Measurements from ENCODE around the gene RAD51AP1. TPM values are rescaled to one million over a fixed set of nuclear protein-coding genes. Genes with fewer than 3 reads are reported as not detected.
A peak's percentile ranks its signal among the peaks of the same experiment; 100 is the strongest.

RAD51AP1 gene, protein sequence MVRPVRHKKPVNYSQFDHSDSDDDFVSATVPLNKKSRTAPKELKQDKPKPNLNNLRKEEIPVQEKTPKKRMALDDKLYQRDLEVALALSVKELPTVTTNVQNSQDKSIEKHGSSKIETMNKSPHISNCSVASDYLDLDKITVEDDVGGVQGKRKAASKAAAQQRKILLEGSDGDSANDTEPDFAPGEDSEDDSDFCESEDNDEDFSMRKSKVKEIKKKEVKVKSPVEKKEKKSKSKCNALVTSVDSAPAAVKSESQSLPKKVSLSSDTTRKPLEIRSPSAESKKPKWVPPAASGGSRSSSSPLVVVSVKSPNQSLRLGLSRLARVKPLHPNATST
- under 1 TPM; 0.26 to 0.33 TPM for total RNA-seq

DNA sequence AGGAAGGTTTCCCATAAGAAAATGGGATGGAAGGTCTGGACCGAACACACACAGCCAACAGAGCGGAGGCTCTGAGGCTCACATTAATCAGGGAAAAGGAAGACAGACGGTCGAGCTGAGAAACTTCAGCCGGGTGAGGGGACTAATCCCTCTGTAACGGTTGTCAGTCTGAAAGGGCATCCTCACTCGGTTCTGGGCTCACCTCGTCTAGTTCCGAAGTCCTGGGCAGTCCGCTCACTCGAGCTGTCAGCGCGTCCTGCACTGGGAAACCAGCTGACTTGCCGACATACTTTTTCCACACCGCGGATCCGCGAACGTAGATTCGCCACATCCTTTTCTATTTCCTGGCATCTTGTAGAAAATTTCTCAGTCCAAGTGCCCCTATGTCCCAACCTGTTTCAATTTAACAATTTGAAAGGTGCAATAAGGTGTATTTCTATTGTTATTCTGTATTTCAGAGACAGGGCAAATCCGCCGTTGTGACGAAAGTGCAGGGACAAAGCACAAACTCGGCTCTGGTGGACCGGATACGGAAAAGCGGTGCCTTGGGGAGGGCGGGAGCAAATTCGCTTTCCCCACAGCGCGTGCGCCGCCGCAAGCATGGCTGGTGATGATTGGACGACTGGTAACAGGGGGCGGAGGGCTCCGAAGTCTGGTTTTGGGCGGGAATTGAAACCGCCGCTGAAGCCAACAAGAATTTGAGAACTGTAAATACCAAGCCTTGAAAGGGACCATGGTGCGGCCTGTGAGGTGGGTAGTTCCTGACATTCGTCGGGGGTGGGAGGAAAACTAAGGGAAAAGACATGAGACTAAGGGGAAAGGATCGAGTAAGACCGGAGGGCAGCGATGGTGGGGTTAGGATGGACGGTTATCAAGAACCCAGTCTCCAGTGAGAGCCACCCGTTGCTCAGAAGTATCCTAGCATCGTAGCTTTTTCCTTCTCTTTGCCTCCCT lies at the start of gene RAD51AP1:
Gene RAD51AP1, plus strand, starts transcription at position 684 of the 954 bp plus-strand sequence. Its CDS starts 50 bp downstream, at position 734.
- WGBS, 2 donors: 0% methylated on average over 49 of the region's 49 CpGs
- H3K27me3 ChIP-seq: no peaks in the 10 kb centered on the region
- peak within 1 kb of the TSS; percentile 67 to 95 for H3K4me3 ChIP-seq
- ATAC-seq (peak; percentile 100), DNase-seq (peak; percentile 93 to 94 (median 94))
- peaks cover 0 to 4% of the 10 kb centered on the region in 2 donors for H3K36me3 ChIP-seq (replicated peaks in 1 of 2; ENCODE audit: insufficient read depth in 1 of 2, low read depth in 2 of 2)
- H3K9me3 ChIP-seq: no peaks in the 10 kb centered on the region
- intact Hi-C loops (cut with DNase I): no loop called here
- peaks cover 15% of the 10 kb centered on the region for H3K4me1 ChIP-seq
- H3K27ac ChIP-seq: peak within 1 kb of the TSS; percentile 93 to 99 (median 95)
- TF ChIP-seq, protein P1, sequence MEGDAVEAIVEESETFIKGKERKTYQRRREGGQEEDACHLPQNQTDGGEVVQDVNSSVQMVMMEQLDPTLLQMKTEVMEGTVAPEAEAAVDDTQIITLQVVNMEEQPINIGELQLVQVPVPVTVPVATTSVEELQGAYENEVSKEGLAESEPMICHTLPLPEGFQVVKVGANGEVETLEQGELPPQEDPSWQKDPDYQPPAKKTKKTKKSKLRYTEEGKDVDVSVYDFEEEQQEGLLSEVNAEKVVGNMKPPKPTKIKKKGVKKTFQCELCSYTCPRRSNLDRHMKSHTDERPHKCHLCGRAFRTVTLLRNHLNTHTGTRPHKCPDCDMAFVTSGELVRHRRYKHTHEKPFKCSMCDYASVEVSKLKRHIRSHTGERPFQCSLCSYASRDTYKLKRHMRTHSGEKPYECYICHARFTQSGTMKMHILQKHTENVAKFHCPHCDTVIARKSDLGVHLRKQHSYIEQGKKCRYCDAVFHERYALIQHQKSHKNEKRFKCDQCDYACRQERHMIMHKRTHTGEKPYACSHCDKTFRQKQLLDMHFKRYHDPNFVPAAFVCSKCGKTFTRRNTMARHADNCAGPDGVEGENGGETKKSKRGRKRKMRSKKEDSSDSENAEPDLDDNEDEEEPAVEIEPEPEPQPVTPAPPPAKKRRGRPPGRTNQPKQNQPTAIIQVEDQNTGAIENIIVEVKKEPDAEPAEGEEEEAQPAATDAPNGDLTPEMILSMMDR (IDR thresholded peaks at IDR 0.05): no peak
- TF ChIP-seq POLR2A (IDR thresholded peaks at IDR 0.05): peak in 2 of 3 donors; percentile 55 to 60

DNA sequence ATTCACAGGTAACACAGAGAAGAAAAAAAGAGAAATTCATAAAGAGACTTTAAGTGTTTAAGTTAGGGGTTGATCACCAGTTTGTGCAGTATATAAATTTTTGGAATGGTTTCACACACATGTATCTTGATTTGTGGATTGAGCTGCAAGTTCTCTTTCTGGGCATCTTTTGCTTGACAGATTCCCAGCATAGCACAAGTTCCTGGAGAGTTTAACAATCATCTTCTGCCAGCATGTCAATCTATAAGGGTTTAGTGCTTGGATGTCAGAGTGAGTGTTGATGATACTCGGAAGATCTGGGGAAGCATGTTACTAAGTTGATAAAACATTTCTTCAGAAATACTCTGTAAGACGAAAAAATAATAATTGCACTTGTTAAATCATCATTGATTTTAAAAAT lies 49.1 kb upstream of the RAD51AP1 start:
- ATAC-seq (no peak), DNase-seq (no peak)
- WGBS, 2 donors: 84 to 93% methylated on average over 2 of the region's 2 CpGs
- no peaks in the 10 kb centered on the region for H3K9me3 ChIP-seq
- intact Hi-C loops (cut with DNase I): no loop called here
- no peaks in the 10 kb centered on the region for H3K27me3 ChIP-seq
- no peaks in the 10 kb centered on the region for H3K4me1 ChIP-seq
- no peak overlapping the region for H3K27ac ChIP-seq
- H3K4me3 ChIP-seq: no peak overlapping the region
- TF ChIP-seq POLR2A (IDR thresholded peaks at IDR 0.05): no peak
- TF ChIP-seq, protein P1 (IDR thresholded peaks at IDR 0.05): no peak
- peaks cover 0 to 7% of the 10 kb centered on the region in 2 donors for H3K36me3 ChIP-seq (replicated peaks in 1 of 2; ENCODE audit: insufficient read depth in 1 of 2, low read depth in 2 of 2)

DNA sequence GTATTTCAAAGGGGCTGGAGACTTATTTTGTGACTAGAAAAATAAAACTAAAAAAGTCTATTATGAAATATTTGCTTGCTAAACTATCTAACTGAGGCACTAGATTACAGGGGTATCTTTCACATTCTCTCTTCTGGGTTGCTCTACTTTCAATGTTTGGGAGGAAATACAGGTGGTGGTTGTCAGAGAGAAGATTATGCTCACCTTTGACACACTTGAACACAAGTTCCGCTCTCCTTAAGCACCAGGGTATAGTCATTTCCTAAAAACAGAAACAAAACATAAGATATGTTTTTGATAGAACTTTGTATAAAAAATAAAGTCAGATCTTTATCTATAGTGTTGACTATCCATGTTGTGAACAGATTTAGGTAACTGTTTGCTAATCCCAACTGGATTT lies 47.7 kb upstream of the RAD51AP1 start:
- H3K27me3 ChIP-seq: no peaks in the 10 kb centered on the region
- intact Hi-C loops (cut with DNase I): no loop called here
- H3K4me1 ChIP-seq: no peaks in the 10 kb centered on the region
- no peak overlapping the region for H3K4me3 ChIP-seq
- WGBS, 2 donors: 50 to 61% methylated on average over 1 of the region's 1 CpG
- ATAC-seq (no peak), DNase-seq (no peak)
- peaks cover 0 to 7% of the 10 kb centered on the region in 2 donors for H3K36me3 ChIP-seq (replicated peaks in 1 of 2; ENCODE audit: insufficient read depth in 1 of 2, low read depth in 2 of 2)
- no peak overlapping the region for H3K27ac ChIP-seq
- H3K9me3 ChIP-seq: no peaks in the 10 kb centered on the region
- TF ChIP-seq, protein P1 (IDR thresholded peaks at IDR 0.05): no peak
- TF ChIP-seq POLR2A (IDR thresholded peaks at IDR 0.05): no peak

DNA sequence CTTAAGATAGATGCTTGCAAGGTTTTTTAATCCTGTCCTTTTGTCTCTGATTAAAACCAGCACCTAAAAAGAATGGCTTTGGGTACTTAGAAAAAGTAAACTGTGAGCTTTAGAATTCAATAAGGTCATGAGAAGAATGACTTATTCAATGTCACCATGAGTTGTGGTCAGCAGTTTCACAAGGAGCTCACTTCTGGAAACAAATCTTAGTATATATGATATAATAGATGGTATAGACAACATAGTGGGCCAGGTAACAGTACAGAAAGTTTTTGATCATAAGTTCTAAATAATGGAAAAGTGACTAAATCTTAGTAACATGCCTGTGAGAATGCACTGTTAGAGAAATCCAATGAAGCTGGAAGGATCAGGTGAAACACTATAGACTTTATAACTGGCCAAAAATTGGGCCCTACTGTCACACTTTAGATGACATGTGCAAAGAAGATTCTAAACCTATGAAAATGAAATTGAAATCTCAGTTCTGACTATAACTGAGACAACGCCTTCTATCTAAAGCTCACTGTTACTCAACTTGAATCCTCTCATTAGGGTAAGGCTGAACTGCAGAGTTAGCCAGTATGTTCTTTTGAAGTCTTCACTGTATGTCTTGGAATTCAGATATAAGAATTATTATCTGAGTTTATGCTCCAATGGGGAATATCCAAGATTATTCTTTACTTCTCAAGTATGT lies 42.4 kb upstream of the RAD51AP1 start:
- Histone ChIP-seq H3K27me3 (no peaks in the 10 kb centered on the region), H3K4me3 (no peak overlapping the region), H3K4me1 (no peaks in the 10 kb centered on the region), H3K9me3 (no peaks in the 10 kb centered on the region), H3K27ac (no peak overlapping the region), H3K36me3 (replicated peaks in 1 of 2; ENCODE audit: insufficient read depth in 1 of 2, low read depth in 2 of 2) (no peaks in the 10 kb centered on the region)
- whole genome bisulfite sequencing, 2 donors: 84 to 89% methylated on average over 1 of the region's 1 CpG
- ATAC-seq (no peak), DNase-seq (no peak)
- TF ChIP-seq POLR2A (IDR thresholded peaks at IDR 0.05): no peak
- TF ChIP-seq, protein P1 (IDR thresholded peaks at IDR 0.05): no peak
- intact Hi-C loops (cut with DNase I): no loop called here

Measured in body of pancreas (tissue), 4 donors.